Aorta (tissue), 5 donors: ENCODE data around the gene PGC. TPM values are rescaled to one million over a fixed set of nuclear protein-coding genes. Genes with fewer than 3 reads are reported as not detected.

Source experiments
- ATAC-seq: fragments of 200-7000 bp; cut with Tn5 transposase; one replicate; pipeline ENCODE4 v1.9.1; 2022; ENCODE audit warnings: moderate library complexity; ENCODE audit not compliant: low FRiP score
- DNase-seq, 2 donors: peaks; one replicate each; pipeline ENCODE4 v3.0.0-alpha.2; 2020
- H3K27ac ChIP-seq, 2 donors: one replicate each; pipeline ENCODE4 v1.5.1; 2013; ENCODE audit warnings: low read length in 2 of 2, mild to moderate bottlenecking in 2 of 2, moderate library complexity in 2 of 2, control low read depth in 1 of 2, inconsistent platforms in 1 of 2, low read depth in 1 of 2
- H3K27me3 ChIP-seq, 2 donors: one replicate each; pipeline ENCODE4 v1.6.1; 2013; ENCODE audit warnings: control low read depth in 1 of 2, low read length in 1 of 2, mild to moderate bottlenecking in 1 of 2, moderate library complexity in 1 of 2; ENCODE audit not compliant: insufficient read depth in 2 of 2, control insufficient read depth in 1 of 2
- H3K36me3 ChIP-seq, 2 donors: one replicate each; pipeline ENCODE4 v1.6.1; 2013; ENCODE audit warnings: control low read depth in 1 of 2, low read length in 1 of 2, mild to moderate bottlenecking in 1 of 2; ENCODE audit not compliant: insufficient read depth in 2 of 2, control insufficient read depth in 1 of 2
- H3K4me1 ChIP-seq, 2 donors: one replicate each; pipeline ENCODE4 v1.6.1; 2013; ENCODE audit warnings: low read length in 2 of 2, control low read depth in 1 of 2, mild to moderate bottlenecking in 1 of 2, moderate library complexity in 1 of 2; ENCODE audit not compliant: insufficient read depth in 2 of 2, control insufficient read depth in 1 of 2
- H3K4me3 ChIP-seq, 2 donors: one replicate each; pipeline ENCODE4 v1.5.1; 2013; ENCODE audit warnings: low read length in 2 of 2, control low read depth in 1 of 2, mild to moderate bottlenecking in 1 of 2
- H3K9me3 ChIP-seq: one replicate; pipeline ENCODE4 v1.6.1; 2013; ENCODE audit warnings: mild to moderate bottlenecking, low read length; ENCODE audit not compliant: control insufficient read depth
- WGBS, 2 donors: extraction: QIAGEN DNeasy Blood & Tissue Kit; methylation state at CpG; one replicate each; pipeline ENCODE4 v1.1.7; 2013; 5-methylcytosine and 5-hydroxymethylcytosine counted together
- intact Hi-C, 2 donors: fragments of 100-400 bp; cut with DNase I; formaldehyde crosslinking; loops; one replicate each; pipeline versions ENCODE4 v1.14.2 to v1.15.0; 2022
- polyA plus RNA-seq, 2 donors: library from polyadenylated mRNA; stranded (reverse); fragments of 200-250 nt; gene quantifications; one replicate each; pipeline ENCODE4 v1.2.3, GENCODE V29; 2013
- total RNA-seq, 2 donors: library from RNA; stranded (reverse); fragmentation: NEBNext Ultra II Directional; extraction: Animal tissue kit (Norgen Biotek cat#: 25700); gene quantifications; one replicate each; pipeline ENCODE4 v1.2.1, GENCODE V29; 2021
- donor health status: healthy with polysubstance abuse.
- donor health status: Bipolar disorder and iron deficiency.
- donor health status: DM: no; HTN: no; CAD: no.
- donor health status: DM: no; HTN: no; CAD: no.
- donor health status: DM: yes; HTN: yes; CAD: no.

The PGC gene
- total and polyA plus RNA-seq, 4 donors, result 0.33 to 2.5 (median 0.86) TPM

- H3K9me3 ChIP-seq, result no peaks in the 10 kb centered on the region
- H3K27me3 ChIP-seq, result no peaks in the 10 kb centered on the region
- intact Hi-C loops, result no loop called here
- WGBS, 2 donors, result 60 to 71% methylated on average over 8 of the region's 8 CpGs
- H3K36me3 ChIP-seq, result no peaks in the 10 kb centered on the region
- no peaks in the 10 kb centered on the region for H3K4me1 ChIP-seq
- H3K27ac ChIP-seq, result no peak overlapping the region
- DNase-seq, result peak in 1 of 2 donors; percentile 10
- ATAC-seq, result no peak
- no peak overlapping the region for H3K4me3 ChIP-seq
Observed at GRCh38 chr6:41757931-41758640, 10.9 kb upstream of the PGC start.

GRCh38 chr6:41757271-41757670 lies 10.1 kb upstream of the PGC start:
- 91 to 92% methylated on average over 6 of the region's 6 CpGs for WGBS, 2 donors
- Histone ChIP-seq H3K9me3 (no peaks in the 10 kb centered on the region), H3K27ac (no peak overlapping the region), H3K27me3 (no peaks in the 10 kb centered on the region), H3K4me3 (no peak overlapping the region), H3K36me3 (no peaks in the 10 kb centered on the region), H3K4me1 (no peaks in the 10 kb centered on the region)
- ATAC-seq (no peak), DNase-seq (peak in 1 of 2 donors; percentile 27)
- intact Hi-C loops, result no loop called here

DNA sequence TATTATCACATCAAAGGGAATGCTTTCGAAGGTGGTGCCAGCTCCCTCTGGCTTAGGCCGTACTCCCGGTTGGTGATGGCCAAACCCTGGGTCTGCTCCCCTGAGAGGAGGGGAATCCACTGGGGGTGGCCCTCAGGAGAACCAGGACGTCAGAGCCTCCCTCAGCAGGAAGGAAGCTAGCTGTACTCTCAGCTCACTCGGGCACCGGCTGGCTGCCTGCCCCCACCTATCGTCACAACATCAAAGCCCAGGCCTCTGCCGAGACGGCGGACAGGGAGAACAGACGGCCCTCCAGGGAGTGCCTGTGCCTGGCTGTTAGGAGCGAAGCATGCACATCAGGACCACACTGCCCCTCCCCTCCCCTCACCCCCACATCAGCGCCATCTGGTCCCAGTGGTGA lies 9.2 kb upstream of the PGC start:
- intact Hi-C loops, result no loop called here
- DNase-seq, result peak in 1 of 2 donors; percentile 46
- H3K27ac ChIP-seq, result no peak overlapping the region
- no peaks in the 10 kb centered on the region for H3K4me1 ChIP-seq
- no peaks in the 10 kb centered on the region for H3K27me3 ChIP-seq
- no peak overlapping the region for H3K4me3 ChIP-seq
- no peaks in the 10 kb centered on the region for H3K36me3 ChIP-seq
- no peaks in the 10 kb centered on the region for H3K9me3 ChIP-seq
- no peak for ATAC-seq
- 59 to 68% methylated on average over 13 of the region's 13 CpGs for WGBS, 2 donors

DNA sequence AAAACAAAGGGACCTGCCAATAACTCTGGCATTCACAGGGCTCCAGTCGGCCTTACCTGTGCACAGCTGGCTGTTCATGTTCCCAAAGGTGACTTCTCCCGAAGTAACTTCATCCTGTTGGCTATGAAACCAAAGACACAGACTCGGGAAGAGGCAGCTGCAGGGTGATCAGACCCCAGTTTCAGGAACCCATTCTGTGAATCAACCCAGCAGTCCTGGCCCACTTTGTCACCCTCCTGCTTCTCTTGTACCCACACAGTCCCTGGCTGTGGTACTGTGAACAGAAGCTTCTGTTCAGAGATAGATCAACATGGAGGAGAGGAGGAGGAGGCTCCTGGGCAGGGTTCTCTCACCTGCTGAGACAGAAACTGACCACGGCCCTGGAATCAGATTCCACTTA lies 8.7 kb upstream of the PGC start:
- Histone ChIP-seq H3K27me3 (no peaks in the 10 kb centered on the region), H3K36me3 (no peaks in the 10 kb centered on the region), H3K4me1 (no peaks in the 10 kb centered on the region), H3K9me3 (no peaks in the 10 kb centered on the region), H3K27ac (no peak overlapping the region), H3K4me3 (no peak overlapping the region)
- ATAC-seq (no peak), DNase-seq (peak in 1 of 2 donors; percentile 2)
- intact Hi-C loops, result no loop called here
- WGBS, 2 donors, result 77 to 79% methylated on average over 4 of the region's 4 CpGs

DNA sequence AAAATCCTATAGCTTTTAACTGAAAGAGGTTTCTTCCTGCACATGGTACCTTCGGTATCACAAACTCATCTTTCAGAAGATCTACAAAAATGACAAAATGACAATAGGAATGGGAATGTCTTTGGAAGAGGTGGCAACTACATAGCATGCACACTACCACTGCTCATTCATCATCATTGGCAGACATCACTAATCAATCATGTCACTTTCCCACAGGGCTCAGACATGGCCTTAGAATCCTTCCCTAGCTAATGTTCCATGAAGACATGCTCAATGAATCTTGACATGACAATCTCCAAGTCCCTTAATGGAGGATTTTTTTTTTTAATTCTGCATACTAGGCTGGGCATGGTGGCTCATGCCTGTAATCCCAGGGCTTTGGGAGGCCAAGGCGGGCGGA lies 3.2 kb upstream of the PGC start:
- ATAC-seq (no peak), DNase-seq (no peak)
- H3K4me3 ChIP-seq, result no peak overlapping the region
- intact Hi-C loops, result no loop called here
- H3K36me3 ChIP-seq, result no peaks in the 10 kb centered on the region
- no peaks in the 10 kb centered on the region for H3K27me3 ChIP-seq
- 97 to 99% methylated on average over 3 of the region's 3 CpGs for WGBS, 2 donors
- no peak overlapping the region for H3K27ac ChIP-seq
- no peaks in the 10 kb centered on the region for H3K4me1 ChIP-seq
- H3K9me3 ChIP-seq, result no peaks in the 10 kb centered on the region

GRCh38 chr6:41748542-41748941 lies 1.3 kb upstream of the PGC start:
- H3K4me1 ChIP-seq, result no peaks in the 10 kb centered on the region
- no peaks in the 10 kb centered on the region for H3K36me3 ChIP-seq
- no peak overlapping the region for H3K27ac ChIP-seq
- H3K9me3 ChIP-seq, result no peaks in the 10 kb centered on the region
- H3K4me3 ChIP-seq, result no peak overlapping the region
- DNase-seq (peak in 1 of 2 donors; percentile 24), ATAC-seq (no peak)
- intact Hi-C loops, result no loop called here
- H3K27me3 ChIP-seq, result no peaks in the 10 kb centered on the region
- 69 to 82% methylated on average over 3 of the region's 3 CpGs for WGBS, 2 donors

DNA sequence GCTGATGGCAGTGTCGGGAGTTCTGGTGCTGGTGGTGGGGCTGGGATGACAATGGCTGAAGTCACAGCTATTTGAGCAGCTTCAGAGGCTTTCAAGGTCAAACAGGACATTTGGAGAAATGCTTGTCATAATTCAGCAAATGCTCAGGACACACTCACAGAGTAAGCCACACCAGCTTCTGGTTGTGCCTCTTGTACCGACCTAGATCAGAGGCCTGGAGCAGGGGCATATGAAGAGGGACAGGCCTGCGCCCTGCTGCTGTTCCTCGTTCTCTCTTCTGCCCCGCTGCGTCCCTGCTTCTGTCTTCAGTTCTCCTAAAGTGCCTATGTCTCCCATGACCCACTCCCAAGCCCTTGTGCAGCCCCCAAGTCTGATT lies 893 bp upstream of the PGC start:
- DNase-seq (peak in 1 of 2 donors; percentile 5), ATAC-seq (no peak)
- H3K4me1 ChIP-seq, result no peaks in the 10 kb centered on the region
- no peak overlapping the region for H3K4me3 ChIP-seq
- H3K36me3 ChIP-seq, result no peaks in the 10 kb centered on the region
- H3K27ac ChIP-seq, result no peak overlapping the region
- intact Hi-C loops, result no loop called here
- no peaks in the 10 kb centered on the region for H3K9me3 ChIP-seq
- 93 to 94% methylated on average over 6 of the region's 6 CpGs for WGBS, 2 donors
- H3K27me3 ChIP-seq, result no peaks in the 10 kb centered on the region

DNA sequence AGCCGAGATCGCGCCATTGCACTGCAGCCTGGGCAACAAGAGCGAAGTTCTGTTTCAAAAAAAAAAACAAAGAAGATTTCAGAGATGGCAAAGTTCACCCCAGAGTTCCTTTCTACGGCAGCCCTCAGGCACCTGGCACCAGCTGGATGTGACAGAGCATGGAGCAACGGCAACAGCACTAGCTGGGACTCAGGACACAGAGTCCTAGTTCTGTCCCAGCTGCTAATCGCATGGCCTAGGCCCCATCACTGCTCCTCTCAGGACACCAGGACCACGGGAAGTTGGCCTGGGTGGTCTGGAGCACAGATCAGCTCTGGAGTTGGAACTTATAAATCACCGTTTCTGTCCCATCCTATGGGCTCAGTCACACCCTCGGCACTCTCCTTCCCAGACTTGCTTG lies 1.1 kb downstream of the PGC start:
- WGBS, 2 donors, result 91 to 92% methylated on average over 10 of the region's 10 CpGs
- DNase-seq, result peak in 1 of 2 donors; percentile 2
- no peak overlapping the region for H3K4me3 ChIP-seq
- H3K9me3 ChIP-seq, result no peaks in the 10 kb centered on the region
- intact Hi-C loops, result no loop called here
- no peak for ATAC-seq
- no peaks in the 10 kb centered on the region for H3K4me1 ChIP-seq
- no peaks in the 10 kb centered on the region for H3K36me3 ChIP-seq
- H3K27me3 ChIP-seq, result no peaks in the 10 kb centered on the region
- no peak overlapping the region for H3K27ac ChIP-seq

DNA sequence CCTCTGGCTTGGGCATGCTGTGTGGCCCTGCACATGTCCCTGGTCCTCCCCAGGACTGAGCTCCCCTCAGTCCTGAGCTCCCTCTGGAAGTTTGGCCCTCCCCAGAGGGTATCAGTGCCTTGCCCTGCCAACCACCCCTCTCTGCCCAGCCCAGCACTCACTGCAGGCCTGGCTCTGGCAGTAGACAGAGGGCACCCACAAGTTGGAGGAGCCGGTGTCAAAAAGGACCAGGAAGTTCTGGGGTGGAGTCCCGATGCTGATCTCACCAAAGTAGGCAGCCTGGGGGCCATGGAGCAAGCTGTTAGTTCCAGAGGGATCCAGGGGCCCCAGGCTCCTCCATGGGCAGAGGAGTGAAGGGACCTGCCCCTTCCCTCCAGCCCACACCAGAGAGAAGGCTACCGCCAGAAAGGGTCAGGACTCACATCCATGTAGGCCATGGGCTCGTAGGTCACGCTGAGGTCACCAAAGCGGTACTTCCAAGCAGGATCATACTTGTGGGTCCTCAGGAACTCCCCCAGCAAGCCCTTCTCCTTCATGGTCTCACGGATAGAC lies 2.9 kb downstream of the PGC start:
- ATAC-seq (no peak), DNase-seq (peak in 1 of 2 donors; percentile 26)
- Histone ChIP-seq H3K36me3 (no peaks in the 10 kb centered on the region), H3K27ac (no peak overlapping the region), H3K27me3 (no peaks in the 10 kb centered on the region), H3K4me1 (no peaks in the 10 kb centered on the region), H3K9me3 (no peaks in the 10 kb centered on the region), H3K4me3 (no peak overlapping the region)
- 86 to 87% methylated on average over 7 of the region's 7 CpGs for WGBS, 2 donors
- intact Hi-C loops, result no loop called here
